Measurements from ENCODE around the gene R3HCC1L.

R3HCC1L gene

GRCh38 chr10:98246911-98247805 lies 112.7 kb downstream of the R3HCC1L start:
- H3K27me3 ChIP-seq (replicated peaks in 2 of 5; ENCODE audit: control insufficient read depth in 4 of 5, insufficient read depth in 5 of 5, low read length in 4 of 5), result no peaks in the 10 kb centered on the region
- no peak overlapping the region for H3K27ac ChIP-seq (ENCODE audit: insufficient read depth in 1 of 2, low read depth in 1 of 2, low read length in 2 of 2, poor library complexity in 1 of 2, severe bottlenecking in 2 of 2)
- no peak for DNase-seq
- H3K9me3 ChIP-seq (ENCODE audit: control extremely low read depth in 1 of 5, control insufficient read depth in 4 of 5, insufficient read depth in 2 of 5, low read depth in 1 of 5, low read length in 4 of 5), result no peaks in the 10 kb centered on the region
- H3K36me3 ChIP-seq (ENCODE audit: control insufficient read depth in 4 of 4, insufficient read depth in 4 of 4, low read length in 3 of 4), result peaks cover 25 to 74% (median 47%) of the 10 kb centered on the region in 4 experiments
- ChIA-PET POLR2A (no interaction called here), CTCF (interaction anchor here (1.7 to 1.9 kb wide), 2 partner anchors 16 to 62 kb away, joined by 7 read pairs; no protein-coding TSS in a partner anchor)
- no peaks in the 10 kb centered on the region for H3K4me1 ChIP-seq (ENCODE audit: control extremely low read depth in 1 of 4, control insufficient read depth in 4 of 4, insufficient read depth in 4 of 4, low read length in 3 of 4)
- no peak overlapping the region for H3K4me3 ChIP-seq (ENCODE audit: control insufficient read depth in 1 of 7, extremely low read depth in 1 of 7, insufficient read depth in 4 of 7, low read depth in 2 of 7, low read length in 6 of 7)
- 86% methylated on average over 4 of the region's 6 CpGs for WGBS (ENCODE audit: insufficient coverage)

GRCh38 chr10:98248018-98248417 lies 113.6 kb downstream of the R3HCC1L start:
- no peak overlapping the region for H3K4me3 ChIP-seq (ENCODE audit: control insufficient read depth in 1 of 7, extremely low read depth in 1 of 7, insufficient read depth in 4 of 7, low read depth in 2 of 7, low read length in 6 of 7)
- H3K27me3 ChIP-seq (replicated peaks in 2 of 5; ENCODE audit: control insufficient read depth in 4 of 5, insufficient read depth in 5 of 5, low read length in 4 of 5), result no peaks in the 10 kb centered on the region
- H3K36me3 ChIP-seq (ENCODE audit: control insufficient read depth in 4 of 4, insufficient read depth in 4 of 4, low read length in 3 of 4), result peaks cover 20 to 73% (median 47%) of the 10 kb centered on the region in 4 experiments
- no peak for DNase-seq
- H3K9me3 ChIP-seq (ENCODE audit: control extremely low read depth in 1 of 5, control insufficient read depth in 4 of 5, insufficient read depth in 2 of 5, low read depth in 1 of 5, low read length in 4 of 5), result no peaks in the 10 kb centered on the region
- H3K27ac ChIP-seq (ENCODE audit: insufficient read depth in 1 of 2, low read depth in 1 of 2, low read length in 2 of 2, poor library complexity in 1 of 2, severe bottlenecking in 2 of 2), result no peak overlapping the region
- 100% methylated on average over 4 of the region's 4 CpGs for WGBS (ENCODE audit: insufficient coverage)
- POLR2A ChIA-PET, result no interaction called here
- CTCF ChIA-PET, result interaction anchor here (1.7 kb wide), 1 partner anchor 61 kb away, joined by 7 read pairs; no protein-coding TSS in a partner anchor
- H3K4me1 ChIP-seq (ENCODE audit: control extremely low read depth in 1 of 4, control insufficient read depth in 4 of 4, insufficient read depth in 4 of 4, low read length in 3 of 4), result no peaks in the 10 kb centered on the region

GRCh38 chr10:98249134-98249533 lies 114.7 kb downstream of the R3HCC1L start:
- no peaks in the 10 kb centered on the region for H3K9me3 ChIP-seq (ENCODE audit: control extremely low read depth in 1 of 5, control insufficient read depth in 4 of 5, insufficient read depth in 2 of 5, low read depth in 1 of 5, low read length in 4 of 5)
- H3K36me3 ChIP-seq (ENCODE audit: control insufficient read depth in 4 of 4, insufficient read depth in 4 of 4, low read length in 3 of 4), result peaks cover 15 to 69% (median 43%) of the 10 kb centered on the region in 4 experiments
- 100% methylated on average over 1 of the region's 3 CpGs for WGBS (ENCODE audit: insufficient coverage)
- DNase-seq, result no peak
- no peak overlapping the region for H3K27ac ChIP-seq (ENCODE audit: insufficient read depth in 1 of 2, low read depth in 1 of 2, low read length in 2 of 2, poor library complexity in 1 of 2, severe bottlenecking in 2 of 2)
- no peaks in the 10 kb centered on the region for H3K27me3 ChIP-seq (replicated peaks in 2 of 5; ENCODE audit: control insufficient read depth in 4 of 5, insufficient read depth in 5 of 5, low read length in 4 of 5)
- H3K4me3 ChIP-seq (ENCODE audit: control insufficient read depth in 1 of 7, extremely low read depth in 1 of 7, insufficient read depth in 4 of 7, low read depth in 2 of 7, low read length in 6 of 7), result no peak overlapping the region
- CTCF ChIA-PET, result no interaction called here
- H3K4me1 ChIP-seq (ENCODE audit: control extremely low read depth in 1 of 4, control insufficient read depth in 4 of 4, insufficient read depth in 4 of 4, low read length in 3 of 4), result no peaks in the 10 kb centered on the region
- POLR2A ChIA-PET, result no interaction called here

GRCh38 chr10:98251399-98251798 lies 116.9 kb downstream of the R3HCC1L start:
- Histone ChIP-seq H3K4me1 (ENCODE audit: control extremely low read depth in 1 of 4, control insufficient read depth in 4 of 4, insufficient read depth in 4 of 4, low read length in 3 of 4) (no peaks in the 10 kb centered on the region), H3K4me3 (ENCODE audit: control insufficient read depth in 1 of 7, extremely low read depth in 1 of 7, insufficient read depth in 4 of 7, low read depth in 2 of 7, low read length in 6 of 7) (no peak overlapping the region), H3K27me3 (replicated peaks in 2 of 5; ENCODE audit: control insufficient read depth in 4 of 5, insufficient read depth in 5 of 5, low read length in 4 of 5) (no peaks in the 10 kb centered on the region), H3K27ac (ENCODE audit: insufficient read depth in 1 of 2, low read depth in 1 of 2, low read length in 2 of 2, poor library complexity in 1 of 2, severe bottlenecking in 2 of 2) (no peak overlapping the region), H3K36me3 (ENCODE audit: control insufficient read depth in 4 of 4, insufficient read depth in 4 of 4, low read length in 3 of 4) (peaks cover 3 to 52% (median 32%) of the 10 kb centered on the region in 4 experiments), H3K9me3 (ENCODE audit: control extremely low read depth in 1 of 5, control insufficient read depth in 4 of 5, insufficient read depth in 2 of 5, low read depth in 1 of 5, low read length in 4 of 5) (no peaks in the 10 kb centered on the region)
- no peak for DNase-seq
- ChIA-PET POLR2A (no interaction called here), CTCF (no interaction called here)
- 96% methylated on average over 3 of the region's 8 CpGs for WGBS (ENCODE audit: insufficient coverage)

GRCh38 chr10:98252464-98252863 lies 118.0 kb downstream of the R3HCC1L start:
- peaks cover 0 to 41% (median 25%) of the 10 kb centered on the region in 4 experiments for H3K36me3 ChIP-seq (ENCODE audit: control insufficient read depth in 4 of 4, insufficient read depth in 4 of 4, low read length in 3 of 4)
- WGBS (ENCODE audit: insufficient coverage), result 100% methylated on average over 4 of the region's 7 CpGs
- DNase-seq, result no peak
- no peaks in the 10 kb centered on the region for H3K27me3 ChIP-seq (replicated peaks in 2 of 5; ENCODE audit: control insufficient read depth in 4 of 5, insufficient read depth in 5 of 5, low read length in 4 of 5)
- H3K4me3 ChIP-seq (ENCODE audit: control insufficient read depth in 1 of 7, extremely low read depth in 1 of 7, insufficient read depth in 4 of 7, low read depth in 2 of 7, low read length in 6 of 7), result no peak overlapping the region
- no peaks in the 10 kb centered on the region for H3K9me3 ChIP-seq (ENCODE audit: control extremely low read depth in 1 of 5, control insufficient read depth in 4 of 5, insufficient read depth in 2 of 5, low read depth in 1 of 5, low read length in 4 of 5)
- CTCF ChIA-PET, result interaction anchor here (1.0 kb wide), 2 partner anchors 9 to 13 kb away, joined by 3 to 5 read pairs; no protein-coding TSS in a partner anchor
- no peaks in the 10 kb centered on the region for H3K4me1 ChIP-seq (ENCODE audit: control extremely low read depth in 1 of 4, control insufficient read depth in 4 of 4, insufficient read depth in 4 of 4, low read length in 3 of 4)
- POLR2A ChIA-PET, result no interaction called here
- no peak overlapping the region for H3K27ac ChIP-seq (ENCODE audit: insufficient read depth in 1 of 2, low read depth in 1 of 2, low read length in 2 of 2, poor library complexity in 1 of 2, severe bottlenecking in 2 of 2)

GRCh38 chr10:98253499-98253898 lies 119.0 kb downstream of the R3HCC1L start:
- POLR2A ChIA-PET, result no interaction called here
- CTCF ChIA-PET, result interaction anchor here (1.0 to 2.0 kb wide), 3 partner anchors 12 to 56 kb away, joined by 5 to 7 read pairs (median 6); no protein-coding TSS in a partner anchor

More at GRCh38 chr10:98253499-98253898, 119.0 kb downstream of the R3HCC1L start:
- H3K4me3 ChIP-seq (ENCODE audit: control insufficient read depth in 1 of 7, extremely low read depth in 1 of 7, insufficient read depth in 4 of 7, low read depth in 2 of 7, low read length in 6 of 7), result no peak overlapping the region
- H3K27me3 ChIP-seq (replicated peaks in 2 of 5; ENCODE audit: control insufficient read depth in 4 of 5, insufficient read depth in 5 of 5, low read length in 4 of 5), result no peaks in the 10 kb centered on the region
- DNase-seq, result no peak
- peaks cover 0 to 31% (median 15%) of the 10 kb centered on the region in 4 experiments for H3K36me3 ChIP-seq (ENCODE audit: control insufficient read depth in 4 of 4, insufficient read depth in 4 of 4, low read length in 3 of 4)
- H3K27ac ChIP-seq (ENCODE audit: insufficient read depth in 1 of 2, low read depth in 1 of 2, low read length in 2 of 2, poor library complexity in 1 of 2, severe bottlenecking in 2 of 2), result no peak overlapping the region
- H3K9me3 ChIP-seq (ENCODE audit: control extremely low read depth in 1 of 5, control insufficient read depth in 4 of 5, insufficient read depth in 2 of 5, low read depth in 1 of 5, low read length in 4 of 5), result no peaks in the 10 kb centered on the region
- H3K4me1 ChIP-seq (ENCODE audit: control extremely low read depth in 1 of 4, control insufficient read depth in 4 of 4, insufficient read depth in 4 of 4, low read length in 3 of 4), result no peaks in the 10 kb centered on the region
- WGBS (ENCODE audit: insufficient coverage), result 96% methylated on average over 15 of the region's 17 CpGs
